ENCODE data around the gene ACE2.

The ACE2 gene

GRCh38 chrX:15515931-15516330 lies 84.8 kb downstream of the ACE2 start:
- no peak overlapping the region for H3K4me3 ChIP-seq (ENCODE audit: low read depth, low read length)
- TF ChIP-seq CTCF (IDR thresholded peaks at IDR 0.05; ENCODE audit: borderline replicate concordance, insufficient read depth, low read depth, low read length): no peak

GRCh38 chrX:15514279-15514678 lies 86.5 kb downstream of the ACE2 start:
- TF ChIP-seq CTCF (IDR thresholded peaks at IDR 0.05; ENCODE audit: borderline replicate concordance, insufficient read depth, low read depth, low read length): no peak
- no peak overlapping the region for H3K4me3 ChIP-seq (ENCODE audit: low read depth, low read length)

GRCh38 chrX:15512401-15512965 lies 88.3 kb downstream of the ACE2 start:
- H3K4me3 ChIP-seq (ENCODE audit: low read depth, low read length): no peak overlapping the region
- no peak for TF ChIP-seq CTCF (IDR thresholded peaks at IDR 0.05; ENCODE audit: borderline replicate concordance, insufficient read depth, low read depth, low read length)

- no peak overlapping the region for H3K4me3 ChIP-seq (ENCODE audit: low read depth, low read length)
- no peak for TF ChIP-seq CTCF (IDR thresholded peaks at IDR 0.05; ENCODE audit: borderline replicate concordance, insufficient read depth, low read depth, low read length)
These were observed 89.2 kb downstream of the ACE2 start for GRCh38 chrX:15511563-15511962.

Data from GM12875 (cell line).